MCF 10A (cell line): ENCODE results near the gene MAGI3. TPM values are rescaled to one million over a fixed set of nuclear protein-coding genes. Genes with fewer than 3 reads are reported as not detected.
A peak's percentile ranks its signal among the peaks of the same experiment; 100 is the strongest.

Experiments used
- BruUV-seq: library from RNA; stranded (reverse); fragments of 400-500 nt; replicated peaks from 2 replicates; lab custom pipeline; 2021; lab: Mats Ljungman, UMichigan
- CTCF ChIA-PET: fragments of 300-600 bp; sonication (Branson Sonifier 250); formaldehyde crosslinking; extraction: SDS; loops from one replicate; lab custom pipeline; 2021; ENCODE audit warnings: antibody characterized with exemption, inconsistent platforms; lab: Yijun Ruan, JAX
- POLR2A ChIA-PET: fragments of 300-600, 350-650 bp; sonication (Branson Sonifier 250); formaldehyde crosslinking; extraction: SDS; loops from one replicate; lab custom pipeline; 2020; ENCODE audit warnings: antibody characterized with exemption, inconsistent platforms; lab: Yijun Ruan, JAX
- DNase-seq: peaks from one replicate; pipeline ENCODE4 v3.0.0-alpha.2; 2018; ENCODE audit not compliant: unreplicated experiment
- H3K27ac Mint-ChIP-seq: one replicate; pipeline ENCODE4 v1.8.0; 2022; ENCODE audit warnings: mild to moderate bottlenecking, low read depth, mixed read lengths; ENCODE audit not compliant: unreplicated experiment
- H3K27me3 Mint-ChIP-seq: one replicate; pipeline ENCODE4 v1.8.0; 2022; ENCODE audit warnings: mixed read lengths; ENCODE audit not compliant: insufficient read depth, unreplicated experiment
- H3K36me3 Mint-ChIP-seq: one replicate; pipeline ENCODE4 v1.8.0; 2022; ENCODE audit warnings: mild to moderate bottlenecking, moderate library complexity, mixed read lengths; ENCODE audit not compliant: insufficient read depth, unreplicated experiment
- H3K4me1 Mint-ChIP-seq: one replicate; pipeline ENCODE4 v1.8.0; 2022; ENCODE audit warnings: mixed read lengths; ENCODE audit not compliant: insufficient read depth, unreplicated experiment
- H3K4me3 Mint-ChIP-seq: one replicate; pipeline ENCODE4 v1.8.0; 2022; ENCODE audit warnings: mild to moderate bottlenecking, moderate library complexity, mixed read lengths; ENCODE audit not compliant: unreplicated experiment
- H3K9me3 Mint-ChIP-seq: one replicate; pipeline ENCODE4 v1.8.0; 2022; ENCODE audit warnings: mixed read lengths; ENCODE audit not compliant: unreplicated experiment
- CTCF ChIP-seq: fragments of 200-600 bp; IDR thresholded peaks from one replicate; pipeline ENCODE4 v1.8.0; 2022; ENCODE audit warnings: antibody characterized with exemption, mild to moderate bottlenecking; ENCODE audit not compliant: unreplicated experiment
- intact Hi-C: fragments of 100-400 bp; cut with micrococcal nuclease; formaldehyde crosslinking; loops from 2 replicates; pipeline ENCODE4 v1.14.1; 2022
- total RNA-seq: library from RNA; stranded (reverse); gene quantifications from 2 replicates; pipeline ENCODE4 v1.2.3, GENCODE V29; 2022

Gene MAGI3
- total RNA-seq, 1 experiment from 2014 or later: 14.3 TPM

- no peak for TF ChIP-seq CTCF
- ChIA-PET POLR2A (no interaction called here), CTCF (interaction anchor here (0.9 kb wide), 1 partner anchor 220 kb away, joined by 3 read pairs; no protein-coding TSS in a partner anchor)
- intact Hi-C loops: no loop called here
- no peaks in the 10 kb centered on the region for H3K27me3 Mint-ChIP-seq
- peaks cover 9% of the 10 kb centered on the region for H3K4me1 Mint-ChIP-seq
- H3K9me3 Mint-ChIP-seq: peaks cover 11% of the 10 kb centered on the region
- no TSS peak for BruUV-seq
- no peak overlapping the region for H3K27ac Mint-ChIP-seq
- no peak overlapping the region for H3K4me3 Mint-ChIP-seq
- H3K36me3 Mint-ChIP-seq: no peaks in the 10 kb centered on the region
- DNase-seq: no peak
Measured at GRCh38 chr1:113576271-113576670, 186.0 kb downstream of the MAGI3 start.

- no peak for TF ChIP-seq CTCF
- CTCF ChIA-PET: no interaction called here
- POLR2A ChIA-PET: no interaction called here
- Mint-ChIP-seq H3K4me1 (peaks cover 9% of the 10 kb centered on the region), H3K36me3 (no peaks in the 10 kb centered on the region), H3K4me3 (no peak overlapping the region), H3K9me3 (no peaks in the 10 kb centered on the region), H3K27me3 (no peaks in the 10 kb centered on the region), H3K27ac (no peak overlapping the region)
- BruUV-seq: no TSS peak
- intact Hi-C loops: no loop called here
- no peak for DNase-seq
Measured at GRCh38 chr1:113579256-113580018, 189.1 kb downstream of the MAGI3 start.

- Mint-ChIP-seq H3K4me1 (peaks cover 9% of the 10 kb centered on the region), H3K27me3 (no peaks in the 10 kb centered on the region), H3K4me3 (no peak overlapping the region), H3K36me3 (no peaks in the 10 kb centered on the region), H3K9me3 (no peaks in the 10 kb centered on the region), H3K27ac (no peak overlapping the region)
- DNase-seq: no peak
- CTCF ChIA-PET: no interaction called here
- POLR2A ChIA-PET: interaction anchor here (0.9 kb wide), 1 partner anchor 26 kb away, joined by 3 read pairs; no protein-coding TSS in a partner anchor
- BruUV-seq: no TSS peak
- TF ChIP-seq CTCF: no peak
- intact Hi-C loops: no loop called here
Measured at GRCh38 chr1:113581323-113581722, 191.0 kb downstream of the MAGI3 start.

GRCh38 chr1:113582084-113582483 lies 191.8 kb downstream of the MAGI3 start:
- Mint-ChIP-seq H3K9me3 (no peaks in the 10 kb centered on the region), H3K4me3 (no peak overlapping the region), H3K36me3 (no peaks in the 10 kb centered on the region), H3K4me1 (peaks cover 9% of the 10 kb centered on the region), H3K27me3 (no peaks in the 10 kb centered on the region), H3K27ac (no peak overlapping the region)
- BruUV-seq: TSS peak; percentile 27
- CTCF ChIA-PET: interaction anchor here (0.6 kb wide), 1 partner anchor 509 kb away, joined by 6 read pairs; no protein-coding TSS in a partner anchor
- intact Hi-C loops: no loop called here
- no peak for DNase-seq
- no peak for TF ChIP-seq CTCF
- POLR2A ChIA-PET: interaction anchor here (0.9 kb wide), 1 partner anchor 27 kb away, joined by 3 read pairs; no protein-coding TSS in a partner anchor
